ENCODE results near the gene WIF1. TPM values are rescaled to one million over a fixed set of nuclear protein-coding genes. Genes with fewer than 3 reads are reported as not detected.

Gene WIF1
- total RNA-seq, 4 donors from 2014 or later = not detected

DNA sequence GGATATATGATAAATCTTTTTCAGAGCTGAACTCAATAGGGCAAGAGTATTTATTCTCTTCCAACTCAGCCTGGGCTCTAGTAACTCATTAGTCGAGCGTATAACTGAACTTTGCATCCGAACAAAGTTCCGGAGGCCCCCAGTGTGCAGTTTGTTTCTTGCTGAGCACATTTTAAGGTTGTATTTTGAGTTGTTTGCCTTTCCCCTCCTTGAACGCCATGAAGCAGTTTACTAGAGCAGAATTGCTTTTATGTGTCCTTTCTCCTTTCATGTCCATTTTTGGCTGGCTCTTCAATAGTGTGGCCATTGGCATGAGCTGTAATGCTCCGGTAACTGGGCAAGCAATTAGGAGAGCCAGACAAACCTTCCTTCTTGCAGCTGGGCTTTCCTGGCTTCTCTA, 105.3 kb downstream of the WIF1 start:
- H3K27me3 ChIP-seq = no peaks in the 10 kb centered on the region
- in situ Hi-C loops (cut with MboI; ENCODE audit: low pct_ligation_motif_present in 1 of 4, low pct_unique_long_range_greater_than_20kb in 1 of 4, low sequenced_read_pairs in 3 of 4) (no loop called here), intact Hi-C loops (cut with DNase I; ENCODE audit: low total_unique reads) (no loop called here)
- TF ChIP-seq EP300 (IDR thresholded peaks at IDR 0.05; ENCODE audit: low read depth) (no peak), POLR2A (IDR thresholded peaks at IDR 0.05) (no peak), POLR2AphosphoS5 (IDR thresholded peaks at IDR 0.05) (no peak)
- TF ChIP-seq, protein P1, sequence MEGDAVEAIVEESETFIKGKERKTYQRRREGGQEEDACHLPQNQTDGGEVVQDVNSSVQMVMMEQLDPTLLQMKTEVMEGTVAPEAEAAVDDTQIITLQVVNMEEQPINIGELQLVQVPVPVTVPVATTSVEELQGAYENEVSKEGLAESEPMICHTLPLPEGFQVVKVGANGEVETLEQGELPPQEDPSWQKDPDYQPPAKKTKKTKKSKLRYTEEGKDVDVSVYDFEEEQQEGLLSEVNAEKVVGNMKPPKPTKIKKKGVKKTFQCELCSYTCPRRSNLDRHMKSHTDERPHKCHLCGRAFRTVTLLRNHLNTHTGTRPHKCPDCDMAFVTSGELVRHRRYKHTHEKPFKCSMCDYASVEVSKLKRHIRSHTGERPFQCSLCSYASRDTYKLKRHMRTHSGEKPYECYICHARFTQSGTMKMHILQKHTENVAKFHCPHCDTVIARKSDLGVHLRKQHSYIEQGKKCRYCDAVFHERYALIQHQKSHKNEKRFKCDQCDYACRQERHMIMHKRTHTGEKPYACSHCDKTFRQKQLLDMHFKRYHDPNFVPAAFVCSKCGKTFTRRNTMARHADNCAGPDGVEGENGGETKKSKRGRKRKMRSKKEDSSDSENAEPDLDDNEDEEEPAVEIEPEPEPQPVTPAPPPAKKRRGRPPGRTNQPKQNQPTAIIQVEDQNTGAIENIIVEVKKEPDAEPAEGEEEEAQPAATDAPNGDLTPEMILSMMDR (IDR thresholded peaks at IDR 0.05) = no peak
- H3K4me1 ChIP-seq = peaks cover 0 to 9% (median 0%) of the 10 kb centered on the region in 4 donors
- no peak overlapping the region for H3K4me3 ChIP-seq
- 34 to 57% methylated on average over 6 of the region's 6 CpGs for WGBS, 2 donors (ENCODE audit: low coverage in 1 of 2)
- DNase-seq = no peak
- H3K27ac ChIP-seq = no peak overlapping the region
- no peaks in the 10 kb centered on the region for H3K9me3 ChIP-seq
- no peaks in the 10 kb centered on the region for H3K36me3 ChIP-seq

GRCh38 chr12:65014504-65015271, 106.4 kb downstream of the WIF1 start:
- Histone ChIP-seq H3K27ac (no peak overlapping the region), H3K4me3 (no peak overlapping the region), H3K36me3 (no peaks in the 10 kb centered on the region), H3K27me3 (no peaks in the 10 kb centered on the region), H3K9me3 (no peaks in the 10 kb centered on the region), H3K4me1 (peaks cover 0 to 9% (median 0%) of the 10 kb centered on the region in 4 donors)
- in situ Hi-C loops (cut with MboI; ENCODE audit: low pct_ligation_motif_present in 1 of 4, low pct_unique_long_range_greater_than_20kb in 1 of 4, low sequenced_read_pairs in 3 of 4) (no loop called here), intact Hi-C loops (cut with DNase I; ENCODE audit: low total_unique reads) (no loop called here)
- no peak for TF ChIP-seq POLR2A (IDR thresholded peaks at IDR 0.05)
- 58 to 70% methylated on average over 8 to 9 of the region's 9 CpGs for WGBS, 2 donors (ENCODE audit: low coverage in 1 of 2)
- DNase-seq = no peak

- WGBS, 2 donors (ENCODE audit: low coverage in 1 of 2) = 60 to 80% methylated on average over 1 to 2 of the region's 2 CpGs
These were observed 110.7 kb downstream of the WIF1 start for GRCh38 chr12:65010437-65010836.

DNA sequence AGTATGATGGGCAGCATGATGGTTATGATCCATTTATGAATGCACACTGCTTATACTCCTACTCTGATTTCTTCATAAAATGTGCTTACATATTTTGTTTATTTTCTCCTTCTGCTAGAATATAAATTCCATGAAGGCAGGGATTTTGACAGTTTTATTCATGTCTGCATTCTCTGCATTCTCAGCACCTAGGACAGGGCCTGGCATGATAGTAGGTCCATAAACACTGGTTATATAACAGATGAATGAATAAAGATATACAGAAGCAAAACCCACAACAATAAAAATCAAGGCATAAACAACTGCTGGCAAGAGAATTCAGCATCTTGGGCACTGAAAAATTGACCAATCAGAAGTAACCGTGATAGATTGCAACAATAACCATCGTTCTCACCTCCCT, 115.4 kb downstream of the WIF1 start:
- H3K4me3 ChIP-seq = no peak overlapping the region
- in situ Hi-C loops (cut with MboI; ENCODE audit: low pct_ligation_motif_present in 1 of 4, low pct_unique_long_range_greater_than_20kb in 1 of 4, low sequenced_read_pairs in 3 of 4) = no loop called here
- H3K27ac ChIP-seq = no peak overlapping the region
- TF ChIP-seq EP300 (IDR thresholded peaks at IDR 0.05; ENCODE audit: low read depth) = no peak
- TF ChIP-seq, protein P1 (IDR thresholded peaks at IDR 0.05) = no peak
- 94 to 100% methylated on average over 2 of the region's 2 CpGs for WGBS, 2 donors (ENCODE audit: low coverage in 1 of 2)
- no peaks in the 10 kb centered on the region for H3K9me3 ChIP-seq
- no peak for DNase-seq
- H3K27me3 ChIP-seq = no peaks in the 10 kb centered on the region
- H3K4me1 ChIP-seq = no peaks in the 10 kb centered on the region
- intact Hi-C loops (cut with DNase I; ENCODE audit: low total_unique reads) = no loop called here
- H3K36me3 ChIP-seq = no peaks in the 10 kb centered on the region

More at GRCh38 chr12:65010437-65010836, 110.7 kb downstream of the WIF1 start:
- H3K27ac ChIP-seq = no peak overlapping the region
- H3K4me3 ChIP-seq = no peak overlapping the region
- intact Hi-C loops (cut with DNase I; ENCODE audit: low total_unique reads) = no loop called here
- in situ Hi-C loops (cut with MboI; ENCODE audit: low pct_ligation_motif_present in 1 of 4, low pct_unique_long_range_greater_than_20kb in 1 of 4, low sequenced_read_pairs in 3 of 4) = no loop called here
- H3K9me3 ChIP-seq = no peaks in the 10 kb centered on the region
- TF ChIP-seq, protein P1 (IDR thresholded peaks at IDR 0.05) = no peak
- TF ChIP-seq POLR2A (IDR thresholded peaks at IDR 0.05) (no peak), EP300 (IDR thresholded peaks at IDR 0.05; ENCODE audit: low read depth) (no peak), POLR2AphosphoS5 (IDR thresholded peaks at IDR 0.05) (no peak)
- H3K27me3 ChIP-seq = no peaks in the 10 kb centered on the region
- no peaks in the 10 kb centered on the region for H3K36me3 ChIP-seq
- H3K4me1 ChIP-seq = peaks cover 0 to 4% (median 0%) of the 10 kb centered on the region in 4 donors
- no peak for DNase-seq

- 42 to 67% methylated on average over 1 of the region's 1 CpG for WGBS, 2 donors (ENCODE audit: low coverage in 1 of 2)
- H3K27ac ChIP-seq = no peak overlapping the region
- no peak overlapping the region for H3K4me3 ChIP-seq
- intact Hi-C loops (cut with DNase I; ENCODE audit: low total_unique reads) = no loop called here
- no peak for DNase-seq
- TF ChIP-seq, protein P1 (IDR thresholded peaks at IDR 0.05) = no peak
- TF ChIP-seq POLR2A (IDR thresholded peaks at IDR 0.05) (no peak), EP300 (IDR thresholded peaks at IDR 0.05; ENCODE audit: low read depth) (no peak), POLR2AphosphoS5 (IDR thresholded peaks at IDR 0.05) (no peak)
- H3K27me3 ChIP-seq = no peaks in the 10 kb centered on the region
- H3K36me3 ChIP-seq = no peaks in the 10 kb centered on the region
- no peaks in the 10 kb centered on the region for H3K9me3 ChIP-seq
- in situ Hi-C loops (cut with MboI; ENCODE audit: low pct_ligation_motif_present in 1 of 4, low pct_unique_long_range_greater_than_20kb in 1 of 4, low sequenced_read_pairs in 3 of 4) = no loop called here
- H3K4me1 ChIP-seq = no peaks in the 10 kb centered on the region
These were observed 116.8 kb downstream of the WIF1 start for GRCh38 chr12:65004270-65004669.
